SK-N-SH (cell line): Measurements from ENCODE around the gene OTOP3. TPM values are rescaled to one million over a fixed set of nuclear protein-coding genes. Genes with fewer than 3 reads are reported as not detected.

Experiments
- CTCF ChIA-PET: fragments of 300-600, 350-600 bp; formaldehyde crosslinking; extraction: SDS; loops from one replicate; lab custom pipeline; 2021; lab: Yijun Ruan, JAX
- POLR2A ChIA-PET: fragments of 350-600 bp; sonication (Branson Sonifier 250); formaldehyde crosslinking; extraction: SDS; loops from one replicate; lab custom pipeline; 2020; ENCODE audit warnings: antibody characterized with exemption, inconsistent platforms; lab: Yijun Ruan, JAX
- DNase-seq: peaks from one replicate; pipeline ENCODE4 v3.0.0; 2012
- H2AFZ ChIP-seq: fragments of 200-600 bp; sonication (generic); 2 replicates; pipeline ENCODE4 v1.8.1; 2016; ENCODE audit warnings: antibody characterized with exemption, mild to moderate bottlenecking, low read depth
- H3F3A ChIP-seq: fragments of 200-600 bp; sonication (generic); replicated peaks from 2 replicates; pipeline ENCODE3; 2016; ENCODE audit warnings: antibody characterized with exemption, mild to moderate bottlenecking; ENCODE audit not compliant: insufficient read depth
- H3K27ac ChIP-seq, 2 experiments: fragments of 200-500 bp in 1 of 2; fragments of 200-600 bp in 1 of 2; sonication (Bioruptor generic) in 1 of 2; sonication (generic), shearing (Covaris generic) in 1 of 2; 2 replicates each; pipeline versions ENCODE4 v1.5.1 to v1.6.1; 2014 to 2016; ENCODE audit warnings: low read depth in 2 of 2, inconsistent platforms in 1 of 2, low read length in 1 of 2, mild to moderate bottlenecking in 1 of 2, mixed read lengths in 1 of 2
- H3K27me3 ChIP-seq: fragments of 200-600 bp; sonication (generic), shearing (Covaris generic); 2 replicates; pipeline ENCODE4 v1.6.1; 2016; ENCODE audit warnings: mixed run types; ENCODE audit not compliant: insufficient read depth
- H3K36me3 ChIP-seq, 2 experiments: fragments of 200-500 bp in 1 of 2; fragments of 200-600 bp in 1 of 2; sonication (Bioruptor generic) in 1 of 2; sonication (generic) in 1 of 2; replicated peaks in 1 of 2; 2 replicates each; pipeline versions ENCODE3 to v1.5.1; 2014 to 2016; ENCODE audit warnings: low read length in 1 of 2, mild to moderate bottlenecking in 1 of 2; ENCODE audit not compliant: insufficient read depth in 2 of 2, control insufficient read depth in 1 of 2
- H3K4me1 ChIP-seq, 2 experiments: fragments of 200-500 bp in 1 of 2; fragments of 200-600 bp in 1 of 2; sonication (Bioruptor generic) in 1 of 2; sonication (generic), shearing (Covaris generic) in 1 of 2; 2 replicates each; pipeline versions ENCODE4 v1.5.1 to v1.6.1; 2014 to 2016; ENCODE audit warnings: low read depth in 1 of 2, low read length in 1 of 2, mixed run types in 1 of 2; ENCODE audit not compliant: insufficient read depth in 2 of 2, control insufficient read depth in 1 of 2
- H3K4me2 ChIP-seq: fragments of 200-600 bp; sonication (generic), shearing (Covaris generic); 2 replicates; pipeline ENCODE4 v1.6.1; 2017; ENCODE audit warnings: mixed run types
- H3K4me3 ChIP-seq, 2 experiments: fragments of 200-500 bp in 1 of 2; fragments of 200-600 bp in 1 of 2; sonication (Bioruptor generic) in 1 of 2; sonication (generic), shearing (Covaris generic) in 1 of 2; 2 replicates each; pipeline versions ENCODE4 v1.5.1 to v1.8.1; 2014 to 2016; ENCODE audit warnings: low read depth in 2 of 2, inconsistent platforms in 1 of 2, low read length in 1 of 2, mild to moderate bottlenecking in 1 of 2, mixed read lengths in 1 of 2, moderate library complexity in 1 of 2
- H3K79me2 ChIP-seq: fragments of 200-600 bp; sonication (generic); 2 replicates; pipeline ENCODE4 v1.8.1; 2017; ENCODE audit warnings: mild to moderate bottlenecking; ENCODE audit not compliant: insufficient read depth
- H3K9ac ChIP-seq: fragments of 200-600 bp; sonication (generic); 2 replicates; pipeline ENCODE4 v1.6.1; 2017; ENCODE audit warnings: mixed run types
- H3K9me2 ChIP-seq: fragments of 200-600 bp; sonication (generic); 2 replicates; pipeline ENCODE4 v1.6.1; 2017; ENCODE audit warnings: mixed run types
- H3K9me3 ChIP-seq: fragments of 200-600 bp; sonication (generic); 2 replicates; pipeline ENCODE4 v1.6.1; 2017; ENCODE audit warnings: mixed run types, mild to moderate bottlenecking, moderate library complexity
- H4K20me1 ChIP-seq: fragments of 200-600 bp; sonication (generic); 2 replicates; pipeline ENCODE4 v1.6.1; 2017; ENCODE audit warnings: mild to moderate bottlenecking, mixed run types; ENCODE audit not compliant: insufficient read depth
- MXI1 ChIP-seq: IDR thresholded peaks from 2 replicates; pipeline ENCODE4 v1.6.1; 2012; ENCODE audit warnings: mild to moderate bottlenecking, low read depth, low read length, improper control_type of control experiment
- POLR2AphosphoS5 ChIP-seq: IDR thresholded peaks from 2 replicates; pipeline ENCODE4 v1.6.1; 2012; ENCODE audit warnings: low read depth, low read length
- RAD21 ChIP-seq: IDR thresholded peaks from 2 replicates; pipeline ENCODE4 v1.6.1; 2012; ENCODE audit warnings: mild to moderate bottlenecking, low read length
- RCOR1 ChIP-seq: fragments of 150-350 bp; IDR thresholded peaks from 2 replicates; pipeline ENCODE4 v1.6.1; 2017; ENCODE audit warnings: antibody characterized with exemption, low read length
- RFX5 ChIP-seq: IDR thresholded peaks from 2 replicates; pipeline ENCODE4 v1.6.1; 2012; ENCODE audit warnings: mild to moderate bottlenecking, improper control_type of control experiment, low read length
- SMC3 ChIP-seq: IDR thresholded peaks from 2 replicates; pipeline ENCODE4 v1.6.1; 2012; ENCODE audit warnings: low read depth, low read length, improper control_type of control experiment
- TAF1 ChIP-seq: IDR thresholded peaks from 2 replicates; pipeline ENCODE4 v1.6.1; 2012; ENCODE audit warnings: low read depth, mild to moderate bottlenecking, low read length, moderate library complexity, borderline replicate concordance
- WGBS: methylation state at CpG from one replicate; pipeline ENCODE4 v1.1.6; 2017; ENCODE audit warnings: low lambda C conversion rate; 5-methylcytosine and 5-hydroxymethylcytosine counted together
- polyA plus RNA-seq, 3 experiments: library from polyadenylated mRNA; depleted of rRNA; stranded (reverse); fragments of >200 nt; gene quantifications; 2 replicates each; pipeline ENCODE4 v1.2.3, GENCODE V29; 2012
- TF ChIP-seq, protein P1 (sequence below): fragments of 200-600 bp; sonication (generic); IDR thresholded peaks from 2 replicates; pipeline ENCODE4 v1.6.1; 2017; ENCODE audit warnings: antibody characterized with exemption, mild to moderate bottlenecking, moderate library complexity
- TF ChIP-seq, protein P2 (sequence below): fragments of 150-350 bp; IDR thresholded peaks from 2 replicates; pipeline ENCODE4 v1.6.1; 2017; ENCODE audit warnings: antibody characterized with exemption, low read length, low read depth, borderline replicate concordance

OTOP3 gene
- polyA plus RNA-seq, 1 of the 3 experiments (the other 2 are of a cell fraction), result not detected

- Histone ChIP-seq H3K9me3 (no peaks in the 10 kb centered on the region), H3K9ac (no peak overlapping the region), H3F3A (no peaks in the 10 kb centered on the region), H3K4me1 (no peaks in the 10 kb centered on the region; a peak in 1 of 4 replicates), H3K4me3 (no peak overlapping the region), H3K36me3 (no peaks in the 10 kb centered on the region), H2AFZ (no peak overlapping the region), H3K27me3 (peaks cover 6% of the 10 kb centered on the region; the same call in 1 of the 2 replicates), H3K27ac (no peak overlapping the region), H3K4me2 (no peak overlapping the region), H4K20me1 (no peaks in the 10 kb centered on the region), H3K9me2 (no peaks in the 10 kb centered on the region), H3K79me2 (no peaks in the 10 kb centered on the region)
- TF ChIP-seq RFX5, result no peak
- TF ChIP-seq TAF1, result no peak
- WGBS, result 44% methylated on average over 4 of the region's 4 CpGs
- POLR2A ChIA-PET, result no interaction called here
- no peak for DNase-seq
- CTCF ChIA-PET, result interaction anchor here (0.6 to 11.0 kb wide), 10 partner anchors 9 to 225 kb away, joined by 3 to 295 read pairs (median 44); partner anchors contain the start of genes CDR2L, HID1, MRPL58 and OTOP2
Observed at GRCh38 chr17:74956093-74956492, 20.4 kb downstream of the OTOP3 start.

- ChIA-PET CTCF (interaction anchor here (0.6 to 11.0 kb wide), 55 partner anchors 11 to 558 kb away, joined by 3 to 295 read pairs (median 6); partner anchors contain the start of genes CDR2L, HID1, MRPL58 and NT5C), POLR2A (interaction anchor here (0.5 to 1.6 kb wide), 6 partner anchors 9 to 85 kb away, joined by 3 to 6 read pairs (median 4); partner anchors contain the start of genes FDXR, MRPL58 and OTOP2)
- Histone ChIP-seq H3K9me2 (no peaks in the 10 kb centered on the region), H3K27me3 (no peaks in the 10 kb centered on the region; the same call in 1 of the 2 replicates), H3K4me3 (peak overlapping the region in 1 of 2 experiments; percentile 7; a peak in 1 of 4 replicates), H3K36me3 (no peaks in the 10 kb centered on the region), H4K20me1 (no peaks in the 10 kb centered on the region), H3F3A (no peaks in the 10 kb centered on the region), H3K9me3 (no peaks in the 10 kb centered on the region), H2AFZ (no peak overlapping the region), H3K4me2 (no peak overlapping the region), H3K27ac (no peak overlapping the region), H3K4me1 (no peaks in the 10 kb centered on the region; a peak in 1 of 4 replicates), H3K9ac (no peak overlapping the region), H3K79me2 (no peaks in the 10 kb centered on the region)
- DNase-seq, result peak; percentile 96
- TF ChIP-seq, protein P1, sequence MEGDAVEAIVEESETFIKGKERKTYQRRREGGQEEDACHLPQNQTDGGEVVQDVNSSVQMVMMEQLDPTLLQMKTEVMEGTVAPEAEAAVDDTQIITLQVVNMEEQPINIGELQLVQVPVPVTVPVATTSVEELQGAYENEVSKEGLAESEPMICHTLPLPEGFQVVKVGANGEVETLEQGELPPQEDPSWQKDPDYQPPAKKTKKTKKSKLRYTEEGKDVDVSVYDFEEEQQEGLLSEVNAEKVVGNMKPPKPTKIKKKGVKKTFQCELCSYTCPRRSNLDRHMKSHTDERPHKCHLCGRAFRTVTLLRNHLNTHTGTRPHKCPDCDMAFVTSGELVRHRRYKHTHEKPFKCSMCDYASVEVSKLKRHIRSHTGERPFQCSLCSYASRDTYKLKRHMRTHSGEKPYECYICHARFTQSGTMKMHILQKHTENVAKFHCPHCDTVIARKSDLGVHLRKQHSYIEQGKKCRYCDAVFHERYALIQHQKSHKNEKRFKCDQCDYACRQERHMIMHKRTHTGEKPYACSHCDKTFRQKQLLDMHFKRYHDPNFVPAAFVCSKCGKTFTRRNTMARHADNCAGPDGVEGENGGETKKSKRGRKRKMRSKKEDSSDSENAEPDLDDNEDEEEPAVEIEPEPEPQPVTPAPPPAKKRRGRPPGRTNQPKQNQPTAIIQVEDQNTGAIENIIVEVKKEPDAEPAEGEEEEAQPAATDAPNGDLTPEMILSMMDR, result peak; percentile 98
- TF ChIP-seq RCOR1 (peak; percentile 56; the same call in 1 of the 2 replicates), MXI1 (no peak), RAD21 (peak; percentile 87), POLR2AphosphoS5 (no peak), SMC3 (peak; percentile 95)
- TF ChIP-seq, protein P2, sequence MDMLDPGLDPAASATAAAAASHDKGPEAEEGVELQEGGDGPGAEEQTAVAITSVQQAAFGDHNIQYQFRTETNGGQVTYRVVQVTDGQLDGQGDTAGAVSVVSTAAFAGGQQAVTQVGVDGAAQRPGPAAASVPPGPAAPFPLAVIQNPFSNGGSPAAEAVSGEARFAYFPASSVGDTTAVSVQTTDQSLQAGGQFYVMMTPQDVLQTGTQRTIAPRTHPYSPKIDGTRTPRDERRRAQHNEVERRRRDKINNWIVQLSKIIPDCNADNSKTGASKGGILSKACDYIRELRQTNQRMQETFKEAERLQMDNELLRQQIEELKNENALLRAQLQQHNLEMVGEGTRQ, result 0 out of 2 replicates have a peak, but pooled peaks have one; percentile 12
- 47% methylated on average over 33 of the region's 33 CpGs for WGBS
Observed at GRCh38 chr17:74957935-74958740, 22.4 kb downstream of the OTOP3 start.
